ENCODE results near the gene TMPRSS13.

- TF ChIP-seq POLR2AphosphoS5 (IDR thresholded peaks at IDR 0.05) (no peak), CTCF (IDR thresholded peaks at IDR 0.05) (no peak)
Observed at GRCh38 chr11:117958949-117959348, 29.7 kb upstream of the TMPRSS13 start.

Data from gastroesophageal sphincter (tissue), 3 donors.